ENCODE data around the gene XYLT1. TPM values are rescaled to one million over a fixed set of nuclear protein-coding genes. Genes with fewer than 3 reads are reported as not detected.
A peak's percentile ranks its signal among the peaks of the same experiment; 100 is the strongest.
"Not testable (repeated sequence)": the region's sequence is repeated elsewhere in the genome, so short reads cannot be mapped to it uniquely, and the experiment has no call there.

Gene XYLT1
- total and polyA plus RNA-seq, 5 donors: 2.5 to 37.8 (median 11.7) TPM

DNA sequence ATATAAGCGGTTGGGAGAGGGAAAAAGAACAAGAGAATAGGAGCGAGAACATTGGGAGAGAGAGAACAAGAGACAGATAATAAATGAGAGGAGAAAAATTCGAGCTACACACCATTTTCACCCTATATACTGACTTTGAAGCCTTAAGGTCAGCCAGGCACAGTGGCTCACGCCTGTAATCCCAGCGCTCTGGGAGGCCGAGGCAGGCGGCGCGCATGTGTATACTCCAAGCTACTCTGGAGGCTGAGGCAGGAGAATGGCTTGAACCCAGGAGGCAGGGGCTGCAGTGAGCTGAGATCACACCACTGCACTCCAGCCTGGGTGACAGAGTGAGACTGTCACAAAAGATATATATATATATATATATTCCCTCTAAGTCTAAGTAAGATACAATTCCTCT, 164.5 kb downstream of the XYLT1 start:
- H3K4me1 ChIP-seq (ENCODE audit: control insufficient read depth, insufficient read depth, low read length); H3K27ac ChIP-seq (ENCODE audit: low read length); H3K27me3 ChIP-seq (ENCODE audit: control insufficient read depth, insufficient read depth); DNase-seq; ATAC-seq; H3K4me3 ChIP-seq (ENCODE audit: low read length); H3K9me3 ChIP-seq (ENCODE audit: control insufficient read depth, low read length); intact Hi-C loops (cut with DNase I): not testable (repeated sequence)
- WGBS: 97% methylated on average over 9 of the region's 9 CpGs

DNA sequence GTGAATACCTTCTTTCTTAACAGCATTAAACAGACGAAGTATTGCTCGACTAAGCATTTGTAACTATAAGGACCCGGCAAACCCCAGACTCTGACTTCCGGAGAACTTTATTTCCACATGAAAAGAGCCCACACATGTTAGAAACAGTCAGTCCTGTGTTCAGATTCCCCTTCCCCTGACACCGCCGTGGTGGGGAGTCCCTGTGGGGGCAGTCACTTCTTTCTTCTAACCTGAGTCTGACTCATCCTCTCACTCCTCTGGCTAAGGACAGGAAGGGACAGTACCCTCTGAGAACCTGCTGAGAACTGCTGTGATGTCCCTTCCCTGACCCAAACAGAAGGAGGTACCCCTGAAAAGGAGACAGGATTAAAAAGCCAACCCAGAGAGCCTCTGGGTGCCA, 165.1 kb downstream of the XYLT1 start:
- ATAC-seq (no peak), DNase-seq (no peak)
- Histone ChIP-seq H3K4me1 (ENCODE audit: control insufficient read depth, insufficient read depth, low read length) (peaks cover 8% of the 10 kb centered on the region), H3K4me3 (ENCODE audit: low read length) (no peak overlapping the region), H3K27ac (ENCODE audit: low read length) (no peak overlapping the region), H3K9me3 (ENCODE audit: control insufficient read depth, low read length) (no peaks in the 10 kb centered on the region), H3K27me3 (ENCODE audit: control insufficient read depth, insufficient read depth) (no peaks in the 10 kb centered on the region)
- intact Hi-C loops (cut with DNase I): no loop called here
- WGBS: 80% methylated on average over 6 of the region's 6 CpGs

DNA sequence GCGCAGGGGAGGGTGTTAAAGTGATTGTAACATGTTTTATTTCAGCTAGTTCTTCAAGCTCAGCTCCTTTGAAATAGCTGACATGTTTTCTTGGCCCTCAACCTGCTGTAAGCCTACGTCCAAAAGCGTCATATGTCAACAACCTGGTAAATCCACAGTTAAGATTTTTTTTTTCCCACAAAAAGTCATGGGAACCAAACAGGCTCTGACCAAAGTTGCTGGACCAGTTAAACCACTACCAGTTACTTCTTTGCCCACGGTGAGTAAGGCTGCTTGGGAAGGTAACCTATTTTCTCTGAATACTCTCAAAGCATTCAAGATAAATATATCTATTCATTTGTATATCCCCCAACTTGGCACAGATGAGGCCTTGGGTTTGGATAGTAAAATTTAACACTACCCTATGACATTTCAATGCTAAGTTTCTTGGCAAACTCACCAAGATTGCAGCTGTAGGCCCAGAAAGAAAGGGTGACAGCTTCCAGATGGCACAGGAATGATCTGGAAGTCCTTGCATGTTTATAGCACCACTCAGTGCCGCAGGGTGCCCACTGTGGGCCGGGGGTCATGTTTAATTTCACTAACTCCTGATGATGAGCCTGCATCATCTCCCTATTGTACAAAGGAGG, 166.2 kb downstream of the XYLT1 start:
- H3K4me1 ChIP-seq (ENCODE audit: control insufficient read depth, insufficient read depth, low read length): peaks cover 8% of the 10 kb centered on the region
- no peaks in the 10 kb centered on the region for H3K27me3 ChIP-seq (ENCODE audit: control insufficient read depth, insufficient read depth)
- no peaks in the 10 kb centered on the region for H3K9me3 ChIP-seq (ENCODE audit: control insufficient read depth, low read length)
- intact Hi-C loops (cut with DNase I): no loop called here
- H3K27ac ChIP-seq (ENCODE audit: low read length): no peak overlapping the region
- DNase-seq (no peak), ATAC-seq (peak; percentile 56 to 65)
- H3K4me3 ChIP-seq (ENCODE audit: low read length): no peak overlapping the region
- WGBS: 49% methylated on average over 6 of the region's 6 CpGs

DNA sequence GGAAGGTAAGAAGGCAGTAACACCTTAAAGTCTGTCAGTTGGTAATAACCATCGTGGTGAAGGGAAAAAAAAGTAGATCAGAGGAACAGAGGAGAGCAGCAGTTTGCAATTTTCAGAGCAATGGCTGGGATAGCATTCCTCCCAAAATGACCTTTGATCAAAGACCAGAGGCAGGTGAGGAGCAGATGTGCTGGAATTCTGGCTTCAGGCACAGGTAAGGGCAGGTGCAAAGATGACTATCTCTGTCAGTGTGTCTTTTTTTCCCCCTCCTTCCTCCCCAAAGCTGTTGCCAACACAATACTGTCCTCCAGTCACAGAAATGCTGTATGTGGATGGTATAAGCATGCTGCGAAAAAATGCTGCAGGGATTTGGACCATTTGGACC, 166.7 kb downstream of the XYLT1 start:
- 70% methylated on average over 2 of the region's 2 CpGs for WGBS
- Histone ChIP-seq H3K9me3 (ENCODE audit: control insufficient read depth, low read length) (no peaks in the 10 kb centered on the region), H3K4me1 (ENCODE audit: control insufficient read depth, insufficient read depth, low read length) (peaks cover 8% of the 10 kb centered on the region), H3K27me3 (ENCODE audit: control insufficient read depth, insufficient read depth) (no peaks in the 10 kb centered on the region), H3K27ac (ENCODE audit: low read length) (no peak overlapping the region), H3K4me3 (ENCODE audit: low read length) (no peak overlapping the region)
- intact Hi-C loops (cut with DNase I): no loop called here
- ATAC-seq: no peak
- DNase-seq: no peak

DNA sequence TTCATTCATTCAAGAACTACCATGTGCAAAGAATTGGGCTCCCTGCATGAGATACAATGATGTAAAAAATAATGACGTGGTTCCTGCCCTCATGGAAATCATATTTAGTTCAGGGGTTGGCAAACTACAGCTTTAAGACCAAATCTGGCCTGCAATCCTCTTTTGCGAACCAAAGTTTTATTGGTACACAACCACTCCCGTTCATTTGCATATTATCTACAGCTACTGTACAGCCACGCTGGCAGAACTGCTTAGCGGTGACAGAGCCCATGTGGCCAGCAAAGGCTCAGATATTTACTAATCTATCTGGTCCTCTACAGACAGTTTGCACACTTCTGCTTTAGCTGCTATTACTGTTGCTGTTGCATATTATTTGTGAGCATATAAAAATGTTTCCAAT, 167.7 kb downstream of the XYLT1 start:
- Histone ChIP-seq H3K27me3 (ENCODE audit: control insufficient read depth, insufficient read depth) (no peaks in the 10 kb centered on the region), H3K27ac (ENCODE audit: low read length) (no peak overlapping the region), H3K4me3 (ENCODE audit: low read length) (no peak overlapping the region), H3K4me1 (ENCODE audit: control insufficient read depth, insufficient read depth, low read length) (peaks cover 8% of the 10 kb centered on the region), H3K9me3 (ENCODE audit: control insufficient read depth, low read length) (no peaks in the 10 kb centered on the region)
- DNase-seq: no peak
- ATAC-seq: no peak
- intact Hi-C loops (cut with DNase I): no loop called here
- WGBS: 61% methylated on average over 5 of the region's 5 CpGs

DNA sequence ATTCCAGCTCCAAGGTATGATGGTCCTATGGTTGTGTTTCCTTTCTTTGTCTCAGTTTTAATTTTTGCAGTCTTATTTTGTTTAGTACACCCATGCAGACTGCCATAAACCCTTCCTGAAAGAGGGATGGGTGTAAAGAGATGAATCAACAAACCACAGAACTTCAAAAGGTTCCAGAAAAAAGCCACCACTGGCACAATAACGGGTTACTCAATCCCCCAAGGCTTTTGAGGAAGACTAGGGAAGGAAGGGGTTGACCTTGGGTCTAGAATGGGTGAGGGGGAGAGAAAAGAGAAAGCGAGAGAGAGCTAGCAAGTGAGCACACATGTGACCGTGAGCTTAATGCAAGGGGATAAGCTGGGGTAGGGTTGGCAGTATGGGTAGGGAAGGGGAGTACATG, 168.1 kb downstream of the XYLT1 start:
- WGBS: 79% methylated on average over 3 of the region's 3 CpGs
- H3K4me1 ChIP-seq (ENCODE audit: control insufficient read depth, insufficient read depth, low read length): peaks cover 8% of the 10 kb centered on the region
- ATAC-seq (no peak), DNase-seq (no peak)
- no peak overlapping the region for H3K4me3 ChIP-seq (ENCODE audit: low read length)
- intact Hi-C loops (cut with DNase I): no loop called here
- no peak overlapping the region for H3K27ac ChIP-seq (ENCODE audit: low read length)
- no peaks in the 10 kb centered on the region for H3K9me3 ChIP-seq (ENCODE audit: control insufficient read depth, low read length)
- no peaks in the 10 kb centered on the region for H3K27me3 ChIP-seq (ENCODE audit: control insufficient read depth, insufficient read depth)

DNA sequence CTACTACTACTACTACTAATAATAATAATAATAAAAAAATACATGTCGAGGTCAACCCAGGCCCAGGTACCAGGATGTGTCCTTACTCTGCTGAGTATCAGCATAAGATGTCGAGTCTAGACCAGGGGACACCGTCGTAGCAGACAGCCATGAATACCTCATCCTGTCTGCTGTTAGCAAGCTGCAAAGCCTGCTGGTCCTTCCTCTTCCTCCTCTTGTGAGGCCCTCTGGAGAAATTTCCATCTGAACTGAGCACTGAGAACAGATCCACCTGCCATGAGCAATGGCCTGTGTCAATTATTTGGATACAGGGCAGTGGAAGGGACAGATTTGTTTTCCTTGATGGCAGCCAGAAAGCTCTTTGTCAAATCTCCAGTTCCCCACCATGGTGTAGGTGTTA, 168.5 kb downstream of the XYLT1 start:
- Histone ChIP-seq H3K27me3 (ENCODE audit: control insufficient read depth, insufficient read depth) (no peaks in the 10 kb centered on the region), H3K9me3 (ENCODE audit: control insufficient read depth, low read length) (no peaks in the 10 kb centered on the region), H3K4me3 (ENCODE audit: low read length) (no peak overlapping the region), H3K4me1 (ENCODE audit: control insufficient read depth, insufficient read depth, low read length) (peaks cover 8% of the 10 kb centered on the region), H3K27ac (ENCODE audit: low read length) (no peak overlapping the region)
- WGBS: 72% methylated on average over 4 of the region's 4 CpGs
- ATAC-seq (no peak), DNase-seq (no peak)
- intact Hi-C loops (cut with DNase I): no loop called here

DNA sequence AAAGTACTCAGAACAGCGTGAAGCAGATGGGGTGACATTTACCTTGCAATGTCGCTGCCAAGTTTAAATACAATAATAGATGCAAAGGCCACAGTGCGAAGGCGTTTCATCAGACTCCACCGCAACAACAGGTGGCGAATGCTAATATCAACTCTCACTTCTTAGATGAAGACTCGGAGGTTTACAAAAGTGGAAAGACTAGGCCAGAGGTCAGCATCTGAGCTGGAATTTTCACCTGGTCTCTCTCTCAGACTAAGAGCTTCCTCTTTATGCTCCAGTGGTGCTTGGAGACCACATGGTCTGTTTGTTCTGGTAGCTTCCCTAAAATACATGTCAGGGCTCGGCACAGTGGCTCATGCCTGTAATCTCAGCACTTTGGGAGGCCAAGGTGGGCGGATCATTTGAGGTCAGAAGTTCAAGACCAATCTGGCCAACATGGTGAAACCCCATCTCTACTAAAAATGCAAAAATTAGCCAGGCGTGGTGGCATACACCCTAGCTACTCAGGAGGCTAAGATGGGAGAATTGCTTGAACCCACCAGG, 169.1 kb downstream of the XYLT1 start:
- no peak for DNase-seq
- H3K4me3 ChIP-seq (ENCODE audit: low read length): no peak overlapping the region
- no peaks in the 10 kb centered on the region for H3K9me3 ChIP-seq (ENCODE audit: control insufficient read depth, low read length)
- ATAC-seq: no peak
- H3K27me3 ChIP-seq (ENCODE audit: control insufficient read depth, insufficient read depth): no peaks in the 10 kb centered on the region
- peaks cover 8% of the 10 kb centered on the region for H3K4me1 ChIP-seq (ENCODE audit: control insufficient read depth, insufficient read depth, low read length)
- intact Hi-C loops (cut with DNase I): no loop called here
- 89% methylated on average over 10 of the region's 10 CpGs for WGBS
- H3K27ac ChIP-seq (ENCODE audit: low read length): no peak overlapping the region

DNA sequence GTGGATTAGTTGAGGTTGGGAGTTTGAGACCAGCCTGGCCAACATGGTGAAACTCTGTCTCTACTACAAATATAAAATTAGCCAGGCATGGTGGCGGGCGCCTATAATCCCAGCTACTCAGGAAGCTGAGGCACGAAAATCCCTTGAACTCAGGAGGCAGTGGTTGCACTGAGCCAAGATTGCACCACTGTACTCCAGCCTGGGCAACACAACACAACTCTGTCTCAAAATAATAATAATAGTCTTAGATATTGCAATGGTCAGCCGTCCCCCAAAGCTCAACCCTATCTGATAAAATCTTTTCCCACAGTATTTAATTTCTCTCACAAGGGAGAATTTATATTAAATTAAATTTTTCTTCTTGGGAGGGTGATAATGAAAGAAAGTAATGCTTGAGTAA, 169.6 kb downstream of the XYLT1 start:
- H3K9me3 ChIP-seq (ENCODE audit: control insufficient read depth, low read length): no peaks in the 10 kb centered on the region
- H3K4me3 ChIP-seq (ENCODE audit: low read length): no peak overlapping the region
- no peak overlapping the region for H3K27ac ChIP-seq (ENCODE audit: low read length)
- ATAC-seq (no peak), DNase-seq (no peak)
- intact Hi-C loops (cut with DNase I): no loop called here
- no peaks in the 10 kb centered on the region for H3K27me3 ChIP-seq (ENCODE audit: control insufficient read depth, insufficient read depth)
- WGBS: 88% methylated on average over 4 of the region's 4 CpGs
- H3K4me1 ChIP-seq (ENCODE audit: control insufficient read depth, insufficient read depth, low read length): peaks cover 9% of the 10 kb centered on the region

DNA sequence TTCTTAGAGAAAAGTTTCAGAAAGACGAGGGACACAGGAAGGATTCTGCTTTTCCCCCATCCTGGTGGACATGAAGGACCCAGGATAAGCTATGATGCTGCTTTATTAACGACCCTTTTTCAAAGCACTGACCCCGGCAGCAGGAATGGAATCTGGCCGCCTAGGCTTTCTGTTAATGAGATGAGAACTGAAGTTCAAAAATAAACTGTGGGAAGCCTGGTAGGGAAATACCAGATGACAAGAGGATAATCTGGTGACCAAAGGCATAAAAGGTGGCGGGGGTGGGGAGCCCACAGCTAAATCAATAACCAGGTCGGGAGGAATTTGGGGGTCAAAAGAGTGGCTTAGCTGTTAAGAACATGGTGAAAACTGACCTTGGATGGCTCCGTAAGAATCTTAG, 171.0 kb downstream of the XYLT1 start:
- no peaks in the 10 kb centered on the region for H3K27me3 ChIP-seq (ENCODE audit: control insufficient read depth, insufficient read depth)
- intact Hi-C loops (cut with DNase I): no loop called here
- H3K27ac ChIP-seq (ENCODE audit: low read length): peak overlapping the region; percentile 13
- 66% methylated on average over 7 of the region's 7 CpGs for WGBS
- peaks cover 8% of the 10 kb centered on the region for H3K4me1 ChIP-seq (ENCODE audit: control insufficient read depth, insufficient read depth, low read length)
- DNase-seq: no peak
- no peaks in the 10 kb centered on the region for H3K9me3 ChIP-seq (ENCODE audit: control insufficient read depth, low read length)
- ATAC-seq: no peak
- H3K4me3 ChIP-seq (ENCODE audit: low read length): no peak overlapping the region

DNA sequence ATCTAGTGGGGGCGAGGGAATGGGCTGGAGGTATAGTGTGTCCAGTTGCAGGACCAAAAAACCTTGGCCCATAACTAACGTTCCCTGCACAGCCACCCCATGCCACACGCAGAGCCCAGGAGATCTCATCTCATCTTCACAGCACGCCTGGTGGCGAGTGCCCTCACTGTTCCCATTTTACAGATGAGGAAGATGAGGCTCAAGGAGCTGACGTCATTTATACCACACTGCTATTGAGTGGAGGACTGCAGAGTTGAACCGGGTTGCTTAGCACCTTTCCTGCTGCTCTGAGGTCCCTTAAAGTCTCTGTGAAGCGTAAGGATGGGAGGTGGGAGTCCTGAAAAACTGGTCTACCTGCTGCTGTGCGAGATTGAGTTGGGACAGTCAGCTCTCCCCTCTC, 172.5 kb downstream of the XYLT1 start:
- H3K27me3 ChIP-seq (ENCODE audit: control insufficient read depth, insufficient read depth): no peaks in the 10 kb centered on the region
- no peak overlapping the region for H3K4me3 ChIP-seq (ENCODE audit: low read length)
- 97% methylated on average over 9 of the region's 9 CpGs for WGBS
- H3K9me3 ChIP-seq (ENCODE audit: control insufficient read depth, low read length): no peaks in the 10 kb centered on the region
- H3K27ac ChIP-seq (ENCODE audit: low read length): no peak overlapping the region
- no peak for ATAC-seq
- intact Hi-C loops (cut with DNase I): no loop called here
- DNase-seq: no peak
- H3K4me1 ChIP-seq (ENCODE audit: control insufficient read depth, insufficient read depth, low read length): peaks cover 4% of the 10 kb centered on the region

DNA sequence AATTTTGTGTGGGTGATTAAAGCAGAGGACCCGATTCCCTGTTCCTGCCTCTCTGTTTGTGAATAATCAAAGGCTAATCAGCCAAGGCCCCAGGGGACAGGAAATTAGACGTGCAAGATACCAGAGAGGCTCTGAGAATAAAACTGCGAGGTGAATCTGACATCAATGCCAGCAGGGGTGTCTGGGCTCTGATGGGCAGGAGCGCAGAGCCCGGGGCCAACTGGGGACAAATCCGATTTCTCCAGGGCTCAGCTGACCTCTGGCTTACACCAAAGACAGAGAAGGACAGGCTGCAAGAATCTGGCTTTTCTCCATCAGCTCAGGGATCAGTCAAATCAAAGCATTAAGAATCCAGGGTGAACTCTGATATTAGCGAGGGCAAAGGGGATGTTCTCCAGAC, 174.3 kb downstream of the XYLT1 start:
- peak; percentile 45 to 83 (median 79) for DNase-seq
- Histone ChIP-seq H3K9me3 (ENCODE audit: control insufficient read depth, low read length) (no peaks in the 10 kb centered on the region), H3K4me3 (ENCODE audit: low read length) (no peak overlapping the region), H3K27ac (ENCODE audit: low read length) (peak overlapping the region; percentile 90), H3K27me3 (ENCODE audit: control insufficient read depth, insufficient read depth) (no peaks in the 10 kb centered on the region), H3K4me1 (ENCODE audit: control insufficient read depth, insufficient read depth, low read length) (peaks cover 2% of the 10 kb centered on the region)
- 29% methylated on average over 7 of the region's 7 CpGs for WGBS
- peak; percentile 82 for ATAC-seq
- intact Hi-C loops (cut with DNase I): no loop called here
